Middle frontal gyrus (tissue), 1 donor: ENCODE results near the gene ZBP1.

Experiments
- DNase-seq: peaks from one replicate; pipeline ENCODE4 v3.0.0-alpha.2; 2015; ENCODE audit warnings: low spot score; ENCODE audit errors: extremely low spot score

ZBP1 gene

DNA sequence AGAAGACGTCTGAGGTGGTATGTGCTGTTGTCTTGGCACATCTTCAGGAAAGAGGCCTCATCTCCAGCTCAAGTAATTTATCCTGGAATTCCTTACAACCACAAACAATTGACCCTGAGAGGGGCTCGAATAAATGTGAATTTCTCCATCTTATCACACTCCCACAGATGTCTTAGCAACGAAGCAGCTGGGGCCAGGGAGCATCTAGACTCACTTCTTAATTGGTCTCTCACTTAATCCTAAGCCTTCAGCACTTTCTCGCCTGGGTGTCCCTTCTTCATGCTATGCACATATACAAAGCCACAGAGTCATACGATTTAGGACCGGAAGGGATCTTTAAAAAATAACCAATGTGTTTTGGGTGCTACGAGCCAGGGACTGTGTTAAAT, 32.2 kb downstream of the ZBP1 start:
- no peak for DNase-seq

DNA sequence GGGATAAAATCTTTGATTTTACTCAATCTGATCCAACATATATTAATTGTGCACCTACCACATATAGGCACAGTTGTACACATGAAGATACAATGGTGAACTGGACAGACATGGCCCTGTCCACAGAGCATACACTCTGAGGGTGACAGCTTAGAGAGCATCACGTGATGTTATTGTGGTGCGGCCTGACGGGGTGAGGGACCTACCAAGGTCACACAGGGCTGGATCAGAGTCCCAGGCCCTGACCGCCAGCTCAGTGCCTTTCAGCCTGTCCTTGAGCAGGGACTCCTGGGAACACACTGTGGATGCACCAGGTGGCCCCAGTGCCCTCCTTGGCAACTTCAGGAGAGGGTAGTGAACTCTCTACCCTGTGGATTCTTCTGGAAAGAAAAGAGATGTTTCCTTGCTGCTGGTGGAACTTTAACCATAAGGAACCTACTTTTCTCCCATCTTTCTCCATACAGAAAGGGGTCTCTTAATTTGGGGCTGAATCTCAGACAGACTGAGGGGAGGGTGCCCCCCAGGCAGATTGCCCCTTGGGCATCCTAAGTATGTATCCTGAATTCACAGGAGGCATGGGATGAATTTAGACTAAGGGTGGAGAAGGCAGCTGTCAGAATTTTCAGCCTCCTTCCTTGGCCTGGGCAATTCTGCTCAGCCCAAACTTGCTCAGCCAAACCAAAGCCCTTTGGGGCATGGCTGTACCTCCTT, 32.8 kb downstream of the ZBP1 start:
- no peak for DNase-seq

GRCh38 chr20:57586943-57587277, 33.3 kb downstream of the ZBP1 start:
- no peak for DNase-seq

GRCh38 chr20:57586370-57586793, 33.8 kb downstream of the ZBP1 start:
- no peak for DNase-seq

- DNase-seq = no peak
These were observed 34.6 kb downstream of the ZBP1 start for GRCh38 chr20:57585466-57586213.

DNA sequence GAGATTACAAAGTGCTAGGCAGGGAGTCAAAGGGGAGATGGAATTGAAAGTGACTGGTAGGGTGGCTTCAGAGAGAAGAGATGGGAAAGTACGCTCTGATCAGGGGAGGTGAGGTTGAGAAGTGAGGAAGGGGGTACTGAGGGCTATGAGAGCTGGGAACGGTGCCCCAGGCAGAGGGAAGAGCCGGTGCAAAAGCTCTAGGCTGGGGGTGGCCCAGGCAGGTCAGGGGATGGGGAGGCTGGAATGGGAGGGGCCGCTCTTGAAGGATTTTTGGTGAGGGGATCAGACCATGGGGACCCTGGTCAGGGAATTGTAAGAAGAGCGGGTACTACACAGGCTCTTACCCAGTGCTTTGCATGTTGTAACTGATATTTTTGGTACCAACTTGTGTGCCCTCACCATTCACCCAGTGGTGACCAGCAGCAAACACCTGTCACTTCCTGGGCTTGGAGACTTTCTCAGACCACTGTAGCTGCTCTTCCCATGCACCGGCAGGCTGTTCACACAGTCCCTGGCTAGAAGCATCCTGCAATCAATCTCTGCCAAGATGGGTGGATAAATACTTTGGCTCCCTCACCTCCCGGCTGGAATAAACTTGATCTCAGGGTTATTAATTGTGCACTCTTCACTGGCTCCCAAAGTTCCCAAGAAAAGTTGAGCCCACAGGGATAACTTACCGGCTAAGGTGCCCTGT, 35.3 kb downstream of the ZBP1 start:
- DNase-seq = no peak

DNA sequence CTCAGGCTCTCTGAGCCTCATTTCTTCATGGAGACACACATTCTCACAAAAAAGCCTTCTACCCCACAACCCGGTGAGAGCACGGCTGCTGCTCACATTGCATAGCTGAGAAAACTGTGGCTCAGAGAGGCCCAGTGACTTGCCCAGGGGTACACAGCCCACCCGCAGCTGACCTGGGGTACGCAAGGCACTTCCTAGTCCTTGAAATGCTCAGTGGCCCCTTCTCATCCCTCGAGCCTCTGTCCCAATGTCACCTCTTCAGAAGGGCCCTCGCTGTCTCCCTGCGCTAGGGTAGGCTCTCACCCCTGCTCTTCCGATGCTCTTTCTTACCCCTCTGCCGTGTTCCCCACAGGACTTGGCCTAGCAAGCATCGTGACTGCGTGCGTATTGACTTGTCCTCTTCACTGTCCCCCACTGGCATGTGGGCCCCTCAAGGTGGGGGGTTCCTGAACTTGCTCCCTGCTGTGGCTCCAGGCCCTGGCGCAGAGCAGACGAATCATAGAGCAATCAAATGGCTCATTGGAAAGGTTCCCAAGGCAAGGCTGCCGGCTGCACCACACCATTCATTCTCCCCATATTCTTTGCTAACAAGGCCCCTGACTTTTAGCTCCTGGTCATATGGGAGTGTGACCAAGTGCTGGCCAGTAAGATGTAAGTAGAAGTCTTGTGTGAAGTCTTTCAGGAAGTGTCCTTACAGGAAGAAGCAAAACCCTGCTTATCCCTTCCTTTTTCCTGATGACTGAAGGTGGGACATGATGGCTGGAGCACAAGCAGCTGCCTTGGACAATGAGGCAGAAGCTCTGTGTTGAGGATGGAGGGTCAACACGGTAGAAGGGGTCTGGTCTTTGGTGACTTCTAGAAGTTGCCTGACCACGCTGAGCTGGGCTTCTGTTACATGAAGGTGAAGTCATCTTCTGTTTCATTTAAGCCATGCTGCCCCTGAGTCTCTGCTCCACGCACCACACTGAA, 36.7 kb downstream of the ZBP1 start:
- no peak for DNase-seq

DNA sequence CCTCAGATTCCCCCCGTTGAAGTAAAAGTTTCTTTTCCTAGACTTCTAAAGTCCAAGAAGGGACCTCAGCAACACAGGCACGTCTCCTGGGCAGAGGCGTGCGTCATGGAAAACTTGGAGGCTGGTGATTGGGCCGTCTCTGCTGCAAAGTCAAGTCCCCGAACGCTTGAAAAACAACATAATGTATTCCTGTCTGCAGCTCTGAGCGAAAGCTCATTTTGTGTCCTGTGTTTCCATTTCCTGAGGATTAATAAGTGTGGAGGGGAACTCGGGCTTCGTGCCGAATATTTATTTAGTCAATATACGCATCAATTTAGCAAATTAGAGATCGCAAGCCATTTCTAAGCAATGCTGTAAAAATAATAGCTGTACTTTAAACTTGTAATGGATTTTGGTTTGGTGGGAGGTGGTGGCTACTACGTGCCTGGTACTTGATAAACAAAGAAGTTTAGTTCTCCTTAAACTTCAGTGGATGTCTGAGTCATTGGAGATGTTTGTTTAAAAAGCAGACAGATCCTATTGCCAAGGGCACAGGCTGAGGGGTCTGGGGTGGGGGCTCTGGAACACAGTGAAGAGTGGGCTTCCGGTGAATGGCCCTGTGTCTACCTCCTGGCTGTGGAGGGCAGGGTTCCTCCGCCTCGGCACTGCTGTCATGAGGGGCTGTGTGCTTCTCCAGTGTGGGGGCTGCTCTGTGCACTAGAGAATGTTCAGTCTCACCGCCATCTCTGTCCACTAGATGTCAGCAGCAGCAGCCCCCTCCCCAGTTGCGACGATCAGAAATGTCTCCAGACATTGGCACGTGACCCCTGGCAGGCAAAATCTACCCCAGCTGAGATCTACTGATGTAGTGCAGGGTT, 37.6 kb downstream of the ZBP1 start:
- DNase-seq = no peak

GRCh38 chr20:57582029-57582378, 38.2 kb downstream of the ZBP1 start:
- DNase-seq = no peak

DNA sequence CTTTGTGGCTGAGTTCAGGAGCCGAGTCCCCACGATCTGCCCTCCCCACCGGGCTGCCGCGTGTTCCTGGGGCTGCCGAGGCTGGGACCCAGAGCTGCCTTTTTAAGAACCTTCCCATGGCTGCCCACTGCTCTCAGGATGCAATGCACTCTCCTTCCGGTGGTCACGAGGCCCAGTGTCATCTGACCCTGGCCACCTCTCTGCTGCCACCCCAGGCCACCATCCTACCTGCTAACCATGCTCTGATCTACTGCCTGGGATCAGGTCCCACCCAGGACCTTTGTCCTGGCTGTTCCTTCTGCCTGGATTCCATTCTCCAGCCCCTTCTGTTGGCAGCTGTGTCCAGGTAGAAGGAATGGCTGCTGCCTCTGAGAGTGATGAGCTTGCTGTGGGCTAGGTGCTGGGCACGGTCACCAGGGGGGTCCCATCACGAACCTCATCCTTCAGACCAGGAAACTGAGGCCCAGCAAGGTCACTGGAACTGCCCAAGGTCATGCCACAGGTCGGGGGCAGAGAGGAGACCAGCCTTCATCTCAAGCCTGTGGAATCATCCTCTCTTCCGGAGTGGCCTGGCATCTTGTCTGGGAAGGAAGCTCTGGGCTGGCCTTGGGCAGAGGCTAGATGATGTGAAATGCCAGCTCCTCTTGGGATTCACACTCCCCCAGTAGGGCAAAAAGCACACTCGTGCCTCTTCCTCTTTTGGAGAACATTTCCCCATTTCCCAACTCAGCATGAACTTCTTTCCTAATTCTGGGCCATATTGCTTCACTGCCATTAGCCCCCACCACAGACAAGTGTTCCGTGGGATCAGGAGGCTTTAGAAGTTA, 38.8 kb downstream of the ZBP1 start:
- DNase-seq = no peak

DNA sequence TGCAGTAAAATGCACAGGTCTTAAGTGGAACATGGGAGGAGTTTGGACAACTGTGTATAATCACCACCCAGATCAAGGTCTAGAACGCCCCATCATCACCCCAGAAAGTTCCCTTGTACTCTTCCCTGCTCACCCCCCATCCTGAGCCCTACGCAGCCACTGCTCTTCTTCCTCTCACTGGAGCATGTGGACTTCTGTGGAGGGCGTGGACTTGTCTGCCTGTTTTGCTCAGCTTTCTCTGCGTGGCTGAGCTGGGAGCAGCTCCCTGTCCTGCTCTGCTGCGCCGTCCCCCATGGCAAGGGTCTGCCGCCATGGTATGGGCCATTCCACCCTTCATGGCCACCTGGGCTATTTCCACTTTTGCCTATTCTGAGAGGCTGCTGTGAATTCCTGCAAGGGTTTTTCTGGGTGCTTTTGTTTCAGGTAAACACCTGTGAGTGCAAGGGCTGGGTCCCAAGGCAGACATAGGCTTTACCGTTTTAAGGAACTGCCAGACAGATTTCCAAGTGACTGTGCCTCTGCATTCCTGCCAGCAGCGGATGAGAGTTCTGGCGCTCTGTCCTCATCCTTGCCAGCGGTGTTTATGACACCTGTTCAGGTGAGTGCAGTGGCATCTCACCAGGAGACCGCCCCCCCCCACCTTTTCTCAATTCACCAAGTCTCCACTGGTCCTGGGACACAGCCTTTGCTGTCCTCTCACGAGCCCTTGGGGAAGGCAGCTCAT, 39.6 kb downstream of the ZBP1 start:
- no peak for DNase-seq

DNA sequence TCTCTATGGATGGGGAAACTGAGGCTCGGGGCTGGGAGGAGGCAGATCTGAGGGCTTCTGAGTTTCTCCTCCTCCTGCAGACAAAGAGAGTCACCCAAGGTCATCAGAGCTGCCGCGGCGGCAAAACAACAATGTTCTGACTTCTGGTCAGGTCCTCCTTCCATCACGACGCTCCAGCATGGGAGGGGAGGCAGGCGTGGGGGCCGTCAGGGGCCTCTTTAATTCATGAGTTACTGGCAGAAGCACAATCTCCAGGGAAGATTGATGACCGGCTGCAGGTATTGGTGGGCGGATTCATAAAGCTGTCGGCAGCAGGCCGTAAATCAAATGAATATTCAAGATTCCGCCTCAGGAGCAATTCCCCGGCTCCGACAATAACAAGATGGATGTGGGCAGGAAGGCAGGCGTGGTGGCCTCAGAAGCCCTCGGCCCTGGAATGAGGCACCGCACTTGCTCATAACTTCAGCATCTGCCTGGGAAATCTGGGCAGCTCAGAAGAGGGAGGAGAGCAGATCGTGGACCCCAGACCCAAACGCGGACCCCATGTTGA, 40.3 kb downstream of the ZBP1 start:
- DNase-seq = no peak

DNA sequence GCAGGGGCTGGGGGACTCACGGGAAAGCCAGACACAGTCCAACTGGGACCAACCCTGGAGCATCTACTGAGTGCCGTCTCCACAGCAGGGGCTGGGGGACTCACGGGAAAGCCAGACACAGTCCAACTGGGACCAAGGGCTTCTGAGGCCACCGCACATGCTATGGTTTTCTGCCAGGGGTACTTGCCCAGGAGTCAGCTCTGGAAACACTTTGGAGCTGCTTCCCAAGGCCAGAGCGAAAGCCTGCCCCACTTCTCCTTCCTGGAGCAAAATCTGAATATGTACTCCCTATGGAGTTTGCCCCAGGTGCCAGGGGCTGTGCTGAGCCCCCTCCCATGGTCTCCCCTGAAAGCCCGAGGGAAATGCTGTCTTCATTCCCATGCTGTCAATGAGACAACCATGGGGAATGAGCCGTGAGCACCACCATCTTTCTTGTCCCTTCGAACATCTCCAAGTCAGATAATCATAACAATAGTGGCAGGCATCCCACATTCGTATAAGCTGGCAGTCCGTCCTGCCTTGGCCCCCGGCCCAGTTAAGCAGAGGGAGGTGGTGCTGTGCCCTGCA, 40.8 kb downstream of the ZBP1 start:
- DNase-seq = no peak

GRCh38 chr20:57578476-57579165, 41.6 kb downstream of the ZBP1 start:
- no peak for DNase-seq

DNA sequence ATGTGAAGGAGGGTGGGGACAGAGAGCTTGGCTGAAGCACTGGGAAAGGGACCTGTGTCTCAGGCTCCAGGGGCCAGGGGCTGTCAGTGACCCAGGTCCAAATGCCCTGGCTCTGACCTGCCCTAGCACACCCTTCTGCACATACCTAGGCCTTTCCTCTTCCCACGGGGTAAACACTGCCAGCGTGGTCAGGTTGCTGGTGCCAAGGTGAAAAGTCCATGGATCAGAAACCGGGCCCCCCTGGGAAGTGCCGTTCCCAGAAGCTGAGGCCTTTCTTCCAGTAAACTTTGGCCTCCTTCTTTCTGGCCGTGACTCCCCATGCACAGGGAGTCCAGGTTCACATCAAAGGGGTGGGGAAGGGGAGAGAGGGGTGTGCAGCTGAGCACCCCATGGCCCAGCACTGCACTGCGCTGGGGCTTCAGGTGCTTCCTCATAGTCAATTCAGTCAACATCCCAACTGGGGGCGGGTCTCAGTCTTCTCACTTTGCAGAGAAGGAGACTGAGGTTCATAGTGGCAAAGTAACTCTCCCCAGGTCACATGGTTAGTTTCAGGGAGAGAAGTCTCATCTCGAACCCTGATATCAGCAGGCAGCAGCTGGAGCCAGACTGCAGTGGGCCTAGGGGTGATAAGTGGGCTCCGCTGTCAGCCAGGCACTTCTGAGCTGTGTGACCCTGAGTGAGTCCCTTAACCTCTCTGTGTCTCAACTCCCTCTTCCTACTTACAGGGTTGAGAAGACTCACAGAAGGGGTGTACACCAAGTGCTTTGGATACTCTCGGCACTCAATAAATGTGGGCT, 42.3 kb downstream of the ZBP1 start:
- no peak for DNase-seq

DNA sequence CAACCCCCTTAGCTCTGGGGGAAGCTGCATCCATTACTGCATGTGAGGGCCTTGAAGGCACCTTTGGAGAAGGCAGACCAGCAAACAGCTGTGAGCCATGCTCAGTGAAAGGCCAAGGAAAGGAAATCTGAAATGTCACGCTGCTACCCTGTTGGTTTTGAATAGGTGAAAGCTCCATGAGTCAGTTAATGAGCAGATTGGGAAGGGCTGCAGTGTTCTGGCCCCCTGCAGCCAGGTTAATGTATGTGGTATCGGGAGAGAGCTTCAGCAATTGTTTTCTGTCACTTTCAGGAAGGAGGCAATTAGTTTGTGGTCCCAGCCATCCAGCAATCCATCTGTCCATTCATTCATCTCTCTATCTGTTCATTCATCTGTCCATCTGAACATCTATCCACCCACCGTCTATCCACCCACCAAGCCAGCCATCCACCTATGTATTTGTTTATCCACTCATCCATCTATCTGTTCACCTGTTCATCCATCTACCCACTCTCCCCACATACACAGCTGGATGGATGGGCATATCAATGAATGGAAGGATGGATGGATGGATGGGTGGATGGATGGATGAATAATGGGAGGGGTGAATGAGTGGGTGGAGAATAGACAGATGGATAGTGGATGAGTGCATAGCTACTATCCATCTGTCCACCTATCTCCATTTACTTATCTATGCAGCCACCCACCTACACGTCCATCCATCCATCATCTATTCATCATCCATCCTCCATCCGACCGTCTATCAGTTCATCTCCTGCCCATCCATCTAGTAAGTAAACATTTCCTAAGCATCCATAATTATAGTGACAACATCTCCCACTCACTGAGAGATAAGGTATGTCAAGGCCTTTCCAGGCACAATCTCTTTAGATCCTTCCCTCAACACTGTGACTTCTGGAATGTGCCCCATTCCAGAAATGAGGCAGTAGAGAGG, 43.3 kb downstream of the ZBP1 start:
- DNase-seq = no peak
